Measurements from ENCODE around the gene BTBD18.

BTBD18 gene

GRCh38 chr11:57792870-57793269 is 41.3 kb upstream of the BTBD18 start:
- no peaks in the 10 kb centered on the region for H3K27me3 ChIP-seq
- H3K27ac ChIP-seq: peak overlapping the region; percentile 83
- H3K4me3 ChIP-seq (ENCODE audit: low read depth in 1 of 2, low read length in 1 of 2): peak overlapping the region; percentile 39 to 47
- H3K4me1 ChIP-seq (ENCODE audit: control insufficient read depth in 1 of 2, insufficient read depth in 1 of 2, low read depth in 1 of 2, low read length in 1 of 2): peaks cover 36 to 40% of the 10 kb centered on the region in 2 experiments
- H3K9me3 ChIP-seq: no peaks in the 10 kb centered on the region
- peaks cover 3% of the 10 kb centered on the region for H3K36me3 ChIP-seq
- TF ChIP-seq CTCF (IDR thresholded peaks at IDR 0.05): no peak

GRCh38 chr11:57792060-57792541 is 40.5 kb upstream of the BTBD18 start:
- TF ChIP-seq CTCF (IDR thresholded peaks at IDR 0.05): no peak
- Histone ChIP-seq H3K4me1 (ENCODE audit: control insufficient read depth in 1 of 2, insufficient read depth in 1 of 2, low read depth in 1 of 2, low read length in 1 of 2) (peaks cover 36 to 40% of the 10 kb centered on the region in 2 experiments), H3K36me3 (peaks cover 3% of the 10 kb centered on the region), H3K4me3 (ENCODE audit: low read depth in 1 of 2, low read length in 1 of 2) (peak overlapping the region; percentile 39 to 47), H3K27me3 (no peaks in the 10 kb centered on the region), H3K9me3 (no peaks in the 10 kb centered on the region), H3K27ac (peak overlapping the region; percentile 83)

DNA sequence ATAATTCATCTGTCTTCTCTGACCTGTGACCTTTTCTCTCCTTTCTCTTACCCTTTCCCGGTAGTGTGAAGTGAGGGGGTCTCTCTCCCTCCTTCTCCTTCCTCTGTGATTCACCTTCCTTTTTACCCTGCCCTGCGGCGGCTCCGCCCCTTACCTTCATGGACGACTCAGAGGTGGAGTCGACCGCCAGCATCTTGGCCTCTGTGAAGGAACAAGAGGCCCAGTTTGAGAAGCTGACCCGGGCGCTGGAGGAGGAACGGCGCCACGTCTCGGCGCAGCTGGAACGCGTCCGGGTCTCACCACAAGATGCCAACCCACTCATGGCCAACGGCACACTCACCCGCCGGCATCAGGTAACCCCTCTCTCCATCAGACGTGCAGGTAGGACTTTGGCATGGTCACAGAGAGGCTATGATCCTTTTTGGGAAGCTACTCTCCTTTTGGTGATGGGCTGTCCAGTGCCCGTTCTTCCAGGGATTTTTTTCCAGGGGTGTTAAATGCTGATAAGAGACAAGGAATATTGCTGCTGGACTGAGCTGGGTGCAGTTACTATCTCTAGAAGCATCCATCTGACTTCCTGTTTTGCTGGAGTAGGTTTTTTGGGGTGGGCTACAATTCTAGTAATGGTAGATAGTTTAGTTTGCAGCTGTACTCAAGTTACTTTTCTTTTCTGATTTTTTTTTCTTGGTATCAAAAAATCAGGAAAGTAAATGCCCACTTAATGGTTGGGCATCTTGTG is 39.9 kb upstream of the BTBD18 start:
- Histone ChIP-seq H3K27me3 (no peaks in the 10 kb centered on the region), H3K36me3 (peaks cover under 1% of the 10 kb centered on the region), H3K9me3 (no peaks in the 10 kb centered on the region), H3K4me3 (ENCODE audit: low read depth in 1 of 2, low read length in 1 of 2) (peak overlapping the region; percentile 39 to 47), H3K4me1 (ENCODE audit: control insufficient read depth in 1 of 2, insufficient read depth in 1 of 2, low read depth in 1 of 2, low read length in 1 of 2) (peaks cover 36 to 40% of the 10 kb centered on the region in 2 experiments), H3K27ac (peak overlapping the region; percentile 83)
- TF ChIP-seq CTCF (IDR thresholded peaks at IDR 0.05): no peak

GRCh38 chr11:57788703-57789088 is 37.1 kb upstream of the BTBD18 start:
- Histone ChIP-seq H3K27me3 (no peaks in the 10 kb centered on the region), H3K36me3 (no peaks in the 10 kb centered on the region), H3K27ac (no peak overlapping the region), H3K4me1 (ENCODE audit: control insufficient read depth in 1 of 2, insufficient read depth in 1 of 2, low read depth in 1 of 2, low read length in 1 of 2) (peaks cover 29 to 35% of the 10 kb centered on the region in 2 experiments), H3K4me3 (ENCODE audit: low read depth in 1 of 2, low read length in 1 of 2) (no peak overlapping the region), H3K9me3 (no peaks in the 10 kb centered on the region)
- no peak for TF ChIP-seq CTCF (IDR thresholded peaks at IDR 0.05)

GRCh38 chr11:57787920-57788702 is 36.5 kb upstream of the BTBD18 start:
- no peaks in the 10 kb centered on the region for H3K9me3 ChIP-seq
- no peak overlapping the region for H3K4me3 ChIP-seq (ENCODE audit: low read depth in 1 of 2, low read length in 1 of 2)
- H3K27ac ChIP-seq: no peak overlapping the region
- H3K27me3 ChIP-seq: no peaks in the 10 kb centered on the region
- peaks cover 23 to 30% of the 10 kb centered on the region in 2 experiments for H3K4me1 ChIP-seq (ENCODE audit: control insufficient read depth in 1 of 2, insufficient read depth in 1 of 2, low read depth in 1 of 2, low read length in 1 of 2)
- no peaks in the 10 kb centered on the region for H3K36me3 ChIP-seq
- TF ChIP-seq CTCF (IDR thresholded peaks at IDR 0.05): no peak
